H7 (cell line): Measurements from ENCODE around the gene ZSCAN31. TPM values are rescaled to one million over a fixed set of nuclear protein-coding genes. Genes with fewer than 3 reads are reported as not detected.
A peak's percentile ranks its signal among the peaks of the same experiment; 100 is the strongest.
"Not testable (repeated sequence)": the region's sequence is repeated elsewhere in the genome, so short reads cannot be mapped to it uniquely, and the experiment has no call there.

ENCODE experiments used
- DNase-seq: peaks from one replicate; pipeline ENCODE4 v3.0.0; 2012
- H3K27me3 ChIP-seq: 2 replicates; pipeline ENCODE4 v1.6.0; 2011; ENCODE audit warnings: mild to moderate bottlenecking, low read length; ENCODE audit not compliant: control insufficient read depth, insufficient read depth
- H3K36me3 ChIP-seq: replicated peaks from 2 replicates; pipeline ENCODE4 v1.5.1; 2011; ENCODE audit warnings: low read length; ENCODE audit not compliant: control insufficient read depth, insufficient read depth
- H3K4me3 ChIP-seq: 2 replicates; pipeline ENCODE4 v1.5.1; 2011; ENCODE audit warnings: low read depth, mild to moderate bottlenecking, control low read depth, low read length, moderate library complexity; ENCODE audit not compliant: insufficient read depth
- total RNA-seq: library from RNA; depleted of rRNA; stranded (reverse); fragments of >200 nt; shearing (Covaris generic); gene quantifications from 2 replicates; pipeline ENCODE4 v1.2.3, GENCODE V29; 2014

Gene ZSCAN31
- total RNA-seq, 1 experiment from 2014 or later, result 5.8 TPM

DNA sequence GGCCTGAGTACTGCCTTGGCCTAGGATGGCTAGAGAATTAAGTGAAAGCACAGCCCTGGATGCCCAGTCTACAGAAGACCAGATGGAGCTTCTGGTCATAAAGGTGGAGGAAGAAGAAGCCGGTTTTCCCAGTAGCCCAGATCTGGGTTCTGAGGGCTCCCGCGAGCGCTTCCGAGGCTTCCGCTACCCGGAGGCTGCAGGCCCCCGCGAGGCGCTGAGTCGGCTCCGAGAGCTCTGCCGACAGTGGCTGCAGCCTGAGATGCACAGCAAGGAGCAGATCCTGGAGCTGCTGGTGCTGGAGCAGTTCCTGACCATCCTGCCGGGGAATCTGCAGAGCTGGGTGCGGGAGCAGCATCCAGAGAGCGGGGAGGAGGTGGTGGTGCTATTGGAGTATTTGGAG, 23.6 kb upstream of the ZSCAN31 start:
- H3K36me3 ChIP-seq, H3K27me3 ChIP-seq, H3K4me3 ChIP-seq, DNase-seq: not testable (repeated sequence)

DNA sequence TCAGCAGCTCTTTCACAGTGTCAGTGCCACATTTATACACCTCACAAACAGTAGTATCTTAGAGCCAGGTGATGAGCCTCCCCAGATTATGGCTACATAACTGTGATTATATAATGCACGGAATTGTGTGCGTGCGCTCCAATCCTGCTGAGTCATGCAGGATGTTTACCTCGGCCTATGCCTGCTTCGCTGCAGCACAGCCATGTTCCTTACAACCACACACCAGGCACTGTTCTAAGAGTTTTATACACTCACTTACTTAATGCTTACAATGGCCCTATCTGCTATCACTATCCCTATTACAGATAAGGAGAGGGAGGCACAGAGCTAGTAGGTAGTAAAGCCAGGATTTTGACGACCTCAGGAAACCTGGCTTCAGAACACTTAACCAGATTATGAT, 21.1 kb upstream of the ZSCAN31 start:
- H3K27me3 ChIP-seq, result no peaks in the 10 kb centered on the region
- no peak for DNase-seq
- H3K4me3 ChIP-seq, result no peak overlapping the region
- no peaks in the 10 kb centered on the region; the same call in 1 of the 2 replicates for H3K36me3 ChIP-seq

DNA sequence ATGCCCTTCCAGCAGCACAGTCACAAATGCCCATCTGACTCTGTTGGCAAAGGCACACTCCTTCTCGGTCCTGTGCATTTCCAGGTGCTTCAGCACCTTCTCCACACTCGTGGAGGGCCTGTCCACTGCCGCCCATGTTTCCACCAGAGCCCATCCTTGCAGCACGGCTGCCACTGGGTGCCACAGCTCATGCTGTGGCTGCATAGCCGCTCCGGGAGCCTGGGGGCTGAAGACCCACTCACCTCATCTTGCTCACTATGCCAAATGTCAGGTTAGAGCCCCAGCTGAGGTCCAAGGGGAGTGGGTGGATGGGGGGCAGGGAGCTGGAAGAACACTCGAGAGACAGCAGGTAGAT, 20.7 kb upstream of the ZSCAN31 start:
- Histone ChIP-seq H3K27me3 (no peaks in the 10 kb centered on the region), H3K4me3 (no peak overlapping the region), H3K36me3 (no peaks in the 10 kb centered on the region; the same call in 1 of the 2 replicates)
- DNase-seq, result no peak

DNA sequence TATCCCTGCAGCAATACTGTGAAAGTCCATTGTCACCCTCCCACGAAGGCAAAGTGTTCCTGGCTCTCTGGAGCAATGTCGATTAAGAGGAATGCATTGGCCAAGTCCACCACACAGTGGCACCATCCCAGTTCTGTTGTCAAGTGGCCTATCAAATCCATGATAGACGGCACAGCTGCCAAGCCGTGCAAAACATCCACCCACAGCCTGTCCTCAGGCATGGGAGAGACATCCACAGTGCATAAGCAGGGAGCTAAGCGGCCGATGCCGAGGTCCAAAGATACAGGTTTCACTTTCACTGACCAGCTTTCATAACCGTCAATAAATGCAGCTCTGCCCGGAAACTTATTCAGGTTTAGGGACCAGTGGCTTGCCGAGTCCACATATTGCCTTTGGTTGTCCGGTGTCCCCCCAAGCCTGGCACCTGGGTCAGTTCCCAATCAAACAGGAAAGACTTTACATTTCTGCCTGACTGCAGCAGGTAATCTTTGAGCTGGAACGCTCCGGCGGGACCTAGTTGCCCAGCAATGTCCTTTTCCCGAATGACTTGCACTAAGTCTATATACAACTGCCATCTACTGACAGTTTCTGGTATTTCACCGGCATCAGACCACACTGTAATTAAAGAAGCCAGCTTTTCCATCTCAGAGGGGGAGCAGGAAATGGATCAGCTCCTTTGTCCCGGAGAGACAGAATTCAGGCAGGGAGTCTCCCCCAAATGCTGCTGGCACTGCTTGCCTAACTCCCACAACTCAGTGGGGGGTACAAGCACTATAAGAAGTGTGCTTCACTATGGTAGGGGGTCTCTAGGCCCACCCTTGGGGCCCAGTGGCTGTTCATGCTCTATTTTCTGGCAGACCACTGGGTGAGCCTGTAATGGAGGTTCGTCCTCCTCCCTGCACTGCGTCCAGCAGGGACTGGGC, 20.1 kb upstream of the ZSCAN31 start:
- H3K36me3 ChIP-seq, result no peaks in the 10 kb centered on the region; the same call in 1 of the 2 replicates
- no peaks in the 10 kb centered on the region for H3K27me3 ChIP-seq
- peak overlapping the region; percentile 32 for H3K4me3 ChIP-seq
- peak; percentile 74 for DNase-seq

DNA sequence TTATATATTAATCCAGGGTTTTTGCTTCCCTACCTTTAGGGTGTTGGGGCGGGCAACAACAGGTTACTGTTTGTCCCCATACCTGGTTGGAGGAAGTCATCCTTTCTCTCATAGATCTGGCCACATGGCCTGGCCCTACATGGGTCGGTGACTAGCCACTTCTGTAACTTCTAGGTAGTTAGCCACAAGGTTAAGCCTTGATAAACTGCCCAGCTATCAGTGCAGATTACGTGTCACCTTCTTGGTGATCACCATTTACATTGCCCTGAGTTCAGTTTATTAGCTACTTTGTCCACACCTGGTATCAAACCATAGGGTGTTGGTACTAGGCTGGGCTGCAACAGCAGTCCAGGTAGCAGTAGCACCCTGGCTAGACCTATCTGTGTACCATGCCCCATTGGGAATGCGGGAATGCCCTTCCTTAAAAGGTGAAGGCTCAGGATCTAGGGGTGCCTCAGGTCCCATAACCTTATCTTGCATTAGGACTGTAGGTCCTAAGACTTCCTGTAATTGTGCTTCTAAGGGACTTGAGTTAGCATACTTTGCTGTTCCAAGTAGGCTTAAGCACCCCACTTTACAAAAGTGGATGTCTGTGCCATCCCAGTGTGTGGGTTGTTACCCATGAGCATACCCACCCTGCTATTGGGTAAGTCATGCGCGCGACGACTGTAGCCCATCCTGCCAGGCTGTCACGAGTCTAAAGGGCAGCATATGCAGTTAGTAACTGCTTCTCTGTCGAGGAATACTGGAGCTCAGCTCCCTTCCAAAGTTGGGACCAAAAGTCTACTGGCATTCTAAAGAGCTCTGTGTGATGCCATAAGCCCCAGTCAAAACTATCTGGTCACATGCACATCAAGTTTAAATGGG, 19.0 kb upstream of the ZSCAN31 start:
- H3K4me3 ChIP-seq, result no peak overlapping the region
- DNase-seq, result no peak
- no peaks in the 10 kb centered on the region; the same call in 1 of the 2 replicates for H3K36me3 ChIP-seq
- no peaks in the 10 kb centered on the region for H3K27me3 ChIP-seq

DNA sequence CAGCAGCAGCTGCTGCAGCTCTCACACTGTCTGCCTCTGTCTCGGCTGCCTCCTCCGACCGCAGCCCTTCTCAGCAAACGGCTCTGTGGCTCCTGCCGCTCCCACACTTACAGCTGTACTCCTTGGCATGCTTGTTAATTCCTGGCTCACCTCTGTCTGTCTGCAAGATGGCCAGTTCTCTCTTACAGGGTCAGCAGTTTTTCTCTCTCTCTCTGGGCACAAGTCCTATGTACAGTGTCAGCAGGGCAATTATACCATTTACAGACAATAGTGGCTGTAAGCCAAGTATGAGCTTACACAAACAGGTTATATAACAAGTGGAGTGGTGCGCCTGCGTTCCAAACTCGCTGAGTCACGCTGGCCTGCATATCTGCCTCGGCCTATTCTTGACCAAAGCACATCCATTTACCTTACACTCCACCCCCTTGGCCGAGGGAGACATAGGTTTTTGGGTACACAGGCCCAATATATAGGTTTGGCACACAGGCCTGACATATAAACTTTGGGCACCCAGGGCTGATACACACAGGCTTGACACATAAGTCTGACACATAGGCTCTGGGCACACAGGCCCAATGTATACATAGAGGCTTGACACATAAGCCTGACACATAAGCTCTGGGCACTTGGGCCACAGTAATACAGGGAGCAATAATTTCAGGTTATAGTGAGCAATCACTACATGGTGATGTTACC, 18.2 kb upstream of the ZSCAN31 start:
- DNase-seq, result no peak
- H3K36me3 ChIP-seq, result no peaks in the 10 kb centered on the region
- no peaks in the 10 kb centered on the region for H3K27me3 ChIP-seq
- H3K4me3 ChIP-seq, result no peak overlapping the region

DNA sequence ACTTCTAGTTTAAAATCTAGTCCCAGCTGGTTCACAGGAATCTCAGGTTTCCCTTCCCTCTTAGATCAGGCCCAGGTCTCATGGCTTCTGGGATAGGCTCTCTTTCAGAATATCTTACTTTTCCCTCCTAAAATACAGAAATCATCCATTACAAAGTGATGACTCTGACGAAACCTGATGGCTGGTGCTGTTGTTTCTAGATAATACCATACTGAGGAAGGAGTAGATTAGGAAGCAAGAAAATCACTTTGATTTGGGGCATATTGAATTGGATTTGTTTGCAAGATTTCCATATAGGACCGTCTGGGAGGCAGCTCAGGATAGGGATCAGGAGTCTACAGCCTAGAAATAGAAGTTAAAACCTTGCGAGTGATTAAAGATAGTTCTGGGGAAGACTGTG, 17.4 kb upstream of the ZSCAN31 start:
- no peak overlapping the region for H3K4me3 ChIP-seq
- no peaks in the 10 kb centered on the region for H3K27me3 ChIP-seq
- DNase-seq, result no peak
- H3K36me3 ChIP-seq, result no peaks in the 10 kb centered on the region

DNA sequence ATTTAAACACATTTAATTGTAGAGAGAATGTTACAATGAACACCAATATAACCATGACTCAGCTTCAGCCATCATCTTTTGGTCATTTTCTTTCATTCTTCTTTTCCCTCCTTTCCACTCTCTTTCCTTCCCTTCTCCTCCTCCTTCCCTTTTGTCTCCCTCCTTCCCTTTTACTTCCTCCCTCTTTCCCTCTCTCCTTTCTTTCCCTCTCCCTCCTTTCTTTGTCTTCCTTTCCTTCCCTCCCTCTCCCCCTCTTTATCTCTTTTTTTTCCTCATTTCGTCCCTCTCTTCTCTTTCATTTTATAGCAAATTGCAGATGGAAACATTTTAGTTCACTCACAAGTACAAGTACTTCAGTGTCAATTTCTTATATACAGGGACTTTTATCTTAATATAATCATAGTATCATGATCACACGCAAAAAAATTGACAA, 15.6 kb upstream of the ZSCAN31 start:
- no peak overlapping the region for H3K4me3 ChIP-seq
- DNase-seq, result no peak
- no peaks in the 10 kb centered on the region for H3K27me3 ChIP-seq
- H3K36me3 ChIP-seq, result no peaks in the 10 kb centered on the region

DNA sequence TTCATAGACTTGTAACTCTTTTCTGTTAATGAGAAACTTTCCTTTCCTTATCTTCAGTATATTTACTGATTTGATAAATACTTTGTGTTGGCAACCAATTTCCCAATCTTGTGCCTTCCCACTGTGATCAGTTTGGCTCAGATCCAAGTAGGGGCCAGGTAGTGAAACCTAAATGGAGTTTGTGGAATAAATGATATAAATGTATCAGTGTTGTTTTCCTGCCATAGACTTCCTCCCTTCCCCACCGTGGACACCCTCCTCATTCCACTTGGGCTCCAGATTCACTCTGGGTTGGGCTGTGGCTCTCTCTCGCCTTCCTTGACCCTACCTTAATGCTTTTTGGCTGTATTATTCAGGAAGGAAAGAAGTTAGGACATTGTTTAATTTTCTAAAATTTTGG, 15.1 kb upstream of the ZSCAN31 start:
- Histone ChIP-seq H3K4me3 (no peak overlapping the region), H3K27me3 (no peaks in the 10 kb centered on the region), H3K36me3 (no peaks in the 10 kb centered on the region)
- no peak for DNase-seq

DNA sequence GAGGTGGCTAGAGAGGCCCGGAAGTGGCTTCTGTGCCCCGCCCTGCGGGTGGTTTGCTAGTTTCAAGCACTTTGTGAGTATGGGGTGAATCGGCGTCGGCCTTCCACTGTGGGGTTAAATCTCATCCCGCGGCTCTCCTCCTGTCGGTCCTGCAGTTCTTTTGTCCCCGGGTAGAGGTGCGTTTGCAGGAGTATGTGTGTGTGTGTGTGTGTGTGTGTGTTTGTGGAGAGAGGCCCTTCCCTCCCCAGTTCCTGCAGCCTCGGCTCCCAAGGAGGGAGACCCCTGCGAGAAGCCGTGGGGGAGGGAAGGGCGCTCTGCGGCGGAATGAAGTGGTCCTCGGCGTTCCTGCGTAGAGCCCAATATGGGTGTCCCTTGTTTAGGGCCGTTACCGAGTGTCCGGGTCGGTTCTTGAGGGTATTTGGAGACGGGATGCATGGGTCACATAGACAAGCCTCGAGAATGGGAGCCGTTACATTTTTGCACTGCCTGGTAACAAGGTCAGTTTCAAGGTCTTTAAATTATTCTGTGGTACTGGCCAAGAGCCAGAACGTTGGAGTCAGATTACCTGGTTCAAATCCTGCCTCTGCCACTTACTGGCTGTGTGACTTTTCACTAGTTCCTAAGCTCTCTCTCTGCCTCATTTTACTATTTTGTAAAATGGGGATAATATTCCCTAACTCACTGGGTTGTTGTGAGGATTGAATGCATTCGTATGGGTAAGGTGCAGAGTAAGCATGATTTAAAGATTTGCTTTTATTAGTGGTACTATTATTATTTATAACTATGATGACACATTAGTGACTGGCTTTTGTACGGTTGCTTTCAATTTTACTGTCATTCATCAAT, 14.2 kb upstream of the ZSCAN31 start, which contains the start of gene ZKSCAN3:
Gene ZKSCAN3 (plus strand): TSS at position 56 of the 846 bp plus-strand sequence. CDS start 9,640 bp downstream, outside the sequence.
- DNase-seq, result peak; percentile 82

DNA sequence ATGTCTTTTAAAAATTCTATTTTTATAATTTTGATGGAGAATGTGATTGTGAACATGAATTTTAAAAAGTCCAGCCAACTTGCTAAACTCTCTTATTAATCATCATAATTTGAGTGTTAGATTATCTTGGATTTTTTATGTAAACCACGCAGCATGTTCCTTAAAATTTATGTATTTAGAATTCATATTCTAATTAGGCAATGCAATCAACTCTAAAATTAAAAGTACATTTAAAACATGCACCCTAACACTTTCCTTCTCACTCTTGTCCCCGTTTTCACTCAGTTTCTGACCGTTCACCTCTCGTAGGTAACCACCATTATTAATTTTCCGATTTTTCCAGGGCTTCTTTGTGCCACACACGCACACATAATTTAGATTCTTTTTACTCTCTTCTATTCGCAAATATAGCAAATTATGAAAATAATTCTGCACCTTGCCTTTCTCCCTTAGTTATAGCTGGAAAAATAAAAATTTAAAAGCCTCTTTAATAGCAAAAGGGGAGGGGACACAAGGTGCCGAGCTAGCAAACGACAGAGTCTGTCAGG, 13.5 kb upstream of the ZSCAN31 start:
- H3K36me3 ChIP-seq, result no peaks in the 10 kb centered on the region
- H3K4me3 ChIP-seq, result peak overlapping the region; percentile 74
- DNase-seq, result no peak
- H3K27me3 ChIP-seq, result peaks cover 3% of the 10 kb centered on the region; the same call in 1 of the 2 replicates

More for the DNA sequence above, 14.2 kb upstream of the ZSCAN31 start, which contains the start of gene ZKSCAN3:
- H3K4me3 ChIP-seq, result peak within 1 kb of the TSS; percentile 74
- H3K27me3 ChIP-seq, result peaks cover 3% of the 10 kb centered on the region; the same call in 1 of the 2 replicates
- H3K36me3 ChIP-seq, result no peaks in the 10 kb centered on the region

DNA sequence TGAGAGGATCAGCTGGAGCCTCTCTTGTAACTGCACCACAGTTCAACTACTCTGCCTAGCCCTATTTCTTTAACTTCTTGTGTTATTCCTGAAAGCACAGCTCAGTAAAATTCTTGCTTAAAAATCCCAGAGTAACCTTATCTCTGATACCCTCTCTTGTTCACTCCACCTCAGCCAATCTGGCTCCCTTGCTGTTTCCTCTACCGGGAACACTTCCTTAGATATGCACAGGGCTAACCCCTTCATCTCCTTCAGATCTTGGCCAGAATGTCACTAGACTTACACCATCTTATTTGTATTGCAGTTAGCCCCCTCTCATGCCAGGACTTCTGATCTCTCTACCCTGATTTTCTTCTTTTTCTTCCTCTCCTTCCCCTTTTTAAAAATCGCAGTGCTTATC, 11.2 kb upstream of the ZSCAN31 start:
- Histone ChIP-seq H3K4me3 (no peak overlapping the region), H3K27me3 (peaks cover 3% of the 10 kb centered on the region; the same call in 1 of the 2 replicates), H3K36me3 (no peaks in the 10 kb centered on the region)
- no peak for DNase-seq

DNA sequence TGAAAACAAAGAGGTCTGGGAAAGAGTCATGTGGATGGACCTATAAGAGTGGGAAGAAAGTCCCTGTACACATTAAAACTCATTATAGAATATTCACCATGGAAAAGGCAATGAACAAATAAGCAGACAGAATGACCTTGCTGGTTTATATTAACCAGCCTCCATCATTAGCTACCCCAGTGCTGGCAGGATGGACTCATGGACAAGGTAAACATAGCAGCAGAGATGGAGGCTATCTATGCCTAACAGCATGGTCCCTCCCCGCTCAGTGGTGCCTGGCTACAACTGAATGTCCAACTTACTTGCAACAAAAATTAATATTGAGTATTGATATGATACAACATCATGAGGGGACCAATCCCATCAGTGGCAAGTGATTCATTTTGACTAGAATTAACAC, 9.3 kb upstream of the ZSCAN31 start:
- Histone ChIP-seq H3K36me3 (no peaks in the 10 kb centered on the region), H3K4me3 (no peak overlapping the region), H3K27me3 (peaks cover 3% of the 10 kb centered on the region; the same call in 1 of the 2 replicates)
- no peak for DNase-seq
